ENCODE results near the gene CXCL12.

DNA sequence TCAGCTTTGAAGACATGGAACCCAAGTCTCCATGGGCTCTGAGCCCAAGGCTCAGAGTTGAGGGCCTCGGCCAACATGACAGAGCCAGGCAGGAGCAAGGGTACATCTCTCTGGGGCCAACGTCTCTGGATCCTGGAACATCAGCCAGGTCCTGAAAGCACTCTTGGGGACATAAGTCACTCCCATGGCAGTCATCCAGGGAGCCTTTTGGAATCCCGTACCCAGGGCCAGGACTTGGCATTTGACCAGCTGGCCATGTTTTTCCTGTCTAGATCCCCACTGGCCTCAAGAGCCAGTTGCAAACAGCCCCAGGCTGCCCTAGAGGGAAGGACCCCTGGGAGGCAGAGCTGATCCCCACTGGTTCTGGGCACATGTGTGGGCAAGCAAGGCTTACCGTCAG is 4.3 kb upstream of the CXCL12 start:
- TF ChIP-seq, protein P1, sequence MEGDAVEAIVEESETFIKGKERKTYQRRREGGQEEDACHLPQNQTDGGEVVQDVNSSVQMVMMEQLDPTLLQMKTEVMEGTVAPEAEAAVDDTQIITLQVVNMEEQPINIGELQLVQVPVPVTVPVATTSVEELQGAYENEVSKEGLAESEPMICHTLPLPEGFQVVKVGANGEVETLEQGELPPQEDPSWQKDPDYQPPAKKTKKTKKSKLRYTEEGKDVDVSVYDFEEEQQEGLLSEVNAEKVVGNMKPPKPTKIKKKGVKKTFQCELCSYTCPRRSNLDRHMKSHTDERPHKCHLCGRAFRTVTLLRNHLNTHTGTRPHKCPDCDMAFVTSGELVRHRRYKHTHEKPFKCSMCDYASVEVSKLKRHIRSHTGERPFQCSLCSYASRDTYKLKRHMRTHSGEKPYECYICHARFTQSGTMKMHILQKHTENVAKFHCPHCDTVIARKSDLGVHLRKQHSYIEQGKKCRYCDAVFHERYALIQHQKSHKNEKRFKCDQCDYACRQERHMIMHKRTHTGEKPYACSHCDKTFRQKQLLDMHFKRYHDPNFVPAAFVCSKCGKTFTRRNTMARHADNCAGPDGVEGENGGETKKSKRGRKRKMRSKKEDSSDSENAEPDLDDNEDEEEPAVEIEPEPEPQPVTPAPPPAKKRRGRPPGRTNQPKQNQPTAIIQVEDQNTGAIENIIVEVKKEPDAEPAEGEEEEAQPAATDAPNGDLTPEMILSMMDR (IDR thresholded peaks at IDR 0.05; ENCODE audit: insufficient read depth, low read depth, low read length) = no peak
- TF ChIP-seq EZH2 (IDR thresholded peaks at IDR 0.05; ENCODE audit: insufficient read depth, low read length) = no peak
